GM12891 (cell line): Measurements from ENCODE around the gene AGA.

Experiments used
- DNase-seq: peaks from one replicate; pipeline ENCODE4 v3.0.0; 2011; ENCODE audit warnings: low spot score; ENCODE audit not compliant: insufficient read length
- FAIRE-seq: peaks from 2 replicates; lab custom pipeline; 2011; peaks lifted over from hg19 to GRCh38; lab: Jason Lieb, UNC
- PAX5 ChIP-seq: IDR thresholded peaks from 2 replicates; pipeline ENCODE4 v1.6.1; 2011; ENCODE audit warnings: low read length, moderate library complexity, mild to moderate bottlenecking; ENCODE audit not compliant: insufficient read depth, severe bottlenecking
- POLR2A ChIP-seq: IDR thresholded peaks from 2 replicates; pipeline ENCODE4 v1.6.1; 2011; ENCODE audit warnings: low read depth, low read length, control low read depth
- POLR2AphosphoS5 ChIP-seq: IDR thresholded peaks from 2 replicates; pipeline ENCODE4 v1.6.1; 2011; ENCODE audit warnings: low read depth, low read length, control low read depth
- POU2F2 ChIP-seq: IDR thresholded peaks from 2 replicates; pipeline ENCODE4 v1.6.1; 2011; ENCODE audit warnings: low read depth, mild to moderate bottlenecking, control low read depth, low read length, moderate library complexity
- SPI1 ChIP-seq: IDR thresholded peaks from 2 replicates; pipeline ENCODE4 v1.6.1; 2011; ENCODE audit warnings: low read depth, low read length, control low read depth
- TAF1 ChIP-seq: IDR thresholded peaks from 2 replicates; pipeline ENCODE4 v1.6.1; 2011; ENCODE audit warnings: low read depth, low read length, control low read depth

AGA gene

DNA sequence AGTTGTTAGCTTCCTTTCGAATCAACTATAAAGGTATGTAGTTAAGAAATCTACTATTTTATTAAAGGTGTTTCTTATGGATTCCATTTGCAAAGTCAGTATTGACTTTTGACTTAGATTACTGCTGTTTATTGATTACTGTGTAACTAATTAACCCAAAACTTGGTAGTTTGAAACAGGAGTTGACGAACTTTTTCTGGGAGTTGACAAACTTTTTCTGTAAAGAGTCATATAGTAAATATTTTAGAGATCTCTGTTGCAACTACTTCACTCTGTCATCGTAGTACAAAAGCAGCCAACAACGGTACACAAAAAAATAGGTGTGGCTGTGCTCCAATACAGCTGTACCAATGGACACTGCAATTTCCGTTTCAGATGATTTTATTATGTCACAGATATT lies 30.2 kb downstream of the AGA start:
- FAIRE-seq, result no peak
- DNase-seq, result no peak
- TF ChIP-seq TAF1, result no peak
- TF ChIP-seq POLR2A, result no peak
- TF ChIP-seq PAX5, result no peak
- TF ChIP-seq SPI1, result no peak
- TF ChIP-seq POU2F2, result no peak
- TF ChIP-seq POLR2AphosphoS5, result no peak

DNA sequence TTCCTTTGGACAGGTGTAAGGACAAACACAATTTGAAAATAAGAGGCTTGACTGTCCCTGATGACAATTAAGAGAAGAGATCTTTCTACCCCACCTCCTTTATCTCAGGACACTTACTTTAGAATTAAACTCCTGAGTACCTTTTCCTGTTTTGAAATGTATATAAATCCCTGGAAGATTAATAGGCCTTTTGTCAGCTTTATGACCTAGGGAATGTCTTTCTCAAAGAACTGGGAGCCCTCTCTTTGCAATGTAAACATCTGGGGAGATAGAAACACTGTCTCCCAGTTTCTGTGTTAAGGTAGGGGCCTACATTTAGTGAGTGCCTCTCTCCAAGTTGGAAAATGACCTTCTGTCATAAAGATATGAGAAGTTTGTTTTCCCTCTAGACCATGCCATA lies 31.7 kb downstream of the AGA start:
- DNase-seq, result no peak
- no peak for FAIRE-seq
- TF ChIP-seq TAF1, result no peak
- TF ChIP-seq POU2F2, result no peak
- no peak for TF ChIP-seq PAX5
- no peak for TF ChIP-seq SPI1
- TF ChIP-seq POLR2AphosphoS5, result no peak
- no peak for TF ChIP-seq POLR2A

DNA sequence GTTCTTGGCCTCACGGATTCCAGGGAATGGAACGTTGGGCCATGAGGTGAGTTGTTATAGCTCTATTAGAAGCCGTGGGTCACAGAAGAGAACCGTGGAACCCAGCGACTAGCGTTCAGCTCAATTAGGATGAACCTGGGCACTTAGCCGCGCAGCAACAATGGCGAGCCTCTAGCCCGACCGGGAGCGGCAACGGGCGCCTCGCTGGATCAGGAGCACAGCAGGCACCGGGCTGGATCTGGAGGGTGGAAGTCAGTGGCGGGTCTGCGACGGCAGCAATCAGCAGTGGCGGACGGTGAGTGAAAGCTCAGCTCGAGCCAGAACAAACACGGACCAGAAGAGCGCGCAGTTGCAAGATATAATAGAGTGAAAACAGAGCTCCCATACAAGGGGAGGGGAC lies 34.2 kb downstream of the AGA start:
- DNase-seq (no peak), FAIRE-seq (no peak)
- TF ChIP-seq POLR2AphosphoS5, result no peak
- no peak for TF ChIP-seq TAF1
- TF ChIP-seq POU2F2, result no peak
- no peak for TF ChIP-seq PAX5
- TF ChIP-seq SPI1, result no peak
- no peak for TF ChIP-seq POLR2A

DNA sequence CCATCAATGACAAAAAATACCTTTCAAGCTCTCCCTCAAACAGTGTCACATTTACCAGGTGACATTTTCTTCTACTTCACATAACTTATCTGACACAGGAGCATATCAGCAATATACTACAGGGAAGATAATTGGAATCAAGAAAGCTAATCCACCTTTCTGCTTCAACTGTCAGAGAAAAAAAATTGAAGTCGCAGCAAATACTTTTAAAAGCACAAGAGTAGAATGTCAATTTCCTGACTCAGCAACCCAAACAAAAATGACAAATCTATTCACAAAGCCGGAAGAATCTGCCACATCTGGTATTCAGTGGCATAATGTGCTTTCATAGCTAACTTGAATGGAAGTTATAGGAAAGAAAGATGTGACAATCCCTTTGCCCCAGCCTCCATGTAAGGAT lies 36.7 kb downstream of the AGA start:
- FAIRE-seq (no peak), DNase-seq (no peak)
- TF ChIP-seq POLR2A, result no peak
- TF ChIP-seq TAF1, result no peak

DNA sequence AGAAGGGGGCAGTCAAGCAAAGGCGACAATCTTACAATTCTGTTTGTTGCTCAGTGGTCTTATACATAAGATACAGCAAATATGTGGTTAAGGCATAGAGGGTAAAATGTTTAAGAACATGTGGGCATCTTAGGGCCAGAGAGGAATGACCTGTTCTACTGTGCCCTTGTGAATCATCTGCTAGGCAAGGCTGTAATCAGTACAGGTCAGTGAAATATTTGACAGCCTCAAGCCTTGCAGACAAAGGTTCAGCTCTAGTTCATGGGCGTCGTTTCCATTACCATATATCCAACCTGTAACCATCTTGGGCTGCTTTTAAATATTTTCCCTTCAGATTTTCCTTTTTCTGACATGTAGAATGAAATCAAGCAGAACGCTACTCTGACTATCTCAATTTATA lies 37.3 kb downstream of the AGA start:
- TF ChIP-seq POLR2AphosphoS5 (no peak), TAF1 (no peak), PAX5 (no peak), SPI1 (no peak), POU2F2 (no peak), POLR2A (no peak)
- DNase-seq, result no peak
- no peak for FAIRE-seq

DNA sequence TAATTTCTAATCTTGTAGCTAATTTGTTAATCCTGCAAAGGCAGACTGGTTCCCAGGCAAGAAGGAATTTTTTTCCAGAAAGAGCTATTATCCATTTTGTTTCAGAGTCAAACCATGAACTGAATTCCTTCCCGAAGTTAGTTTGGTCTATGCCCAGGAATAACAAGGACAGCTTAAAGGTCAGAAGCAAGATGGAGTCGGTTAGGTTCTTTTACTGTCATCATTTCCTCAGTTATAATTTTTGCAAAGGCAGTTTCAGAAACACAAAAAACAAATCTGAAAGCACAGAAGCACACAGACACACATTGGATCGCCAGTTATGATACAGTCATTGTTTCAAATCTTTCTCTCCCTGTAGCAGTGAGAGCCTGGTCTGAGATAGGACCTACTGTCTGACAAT lies 37.9 kb downstream of the AGA start:
- FAIRE-seq (no peak), DNase-seq (no peak)
- TF ChIP-seq PAX5 (no peak), POLR2A (no peak), TAF1 (no peak), SPI1 (no peak), POLR2AphosphoS5 (no peak), POU2F2 (no peak)

DNA sequence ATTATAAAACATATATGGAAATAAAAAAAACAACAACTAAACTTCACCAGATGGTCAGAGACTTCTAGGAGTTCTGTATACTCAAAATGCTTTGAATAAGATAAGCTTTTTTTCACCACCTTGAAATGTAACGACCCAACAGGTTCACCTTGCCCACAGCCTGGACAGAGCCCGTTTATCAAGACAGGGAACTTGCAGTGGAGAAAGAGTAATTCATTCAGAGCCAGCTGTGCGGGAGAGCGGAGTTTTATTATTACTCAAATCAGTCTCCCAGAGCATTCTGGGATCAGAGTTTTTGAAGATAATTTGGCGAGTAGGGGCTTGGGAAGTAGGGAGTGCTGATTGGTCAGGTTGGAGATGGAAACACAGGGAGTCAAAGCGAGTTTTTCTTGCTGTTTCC lies 38.5 kb downstream of the AGA start:
- DNase-seq (no peak), FAIRE-seq (no peak)
- TF ChIP-seq POLR2A (no peak), SPI1 (no peak), TAF1 (no peak), POLR2AphosphoS5 (no peak), POU2F2 (no peak), PAX5 (no peak)

DNA sequence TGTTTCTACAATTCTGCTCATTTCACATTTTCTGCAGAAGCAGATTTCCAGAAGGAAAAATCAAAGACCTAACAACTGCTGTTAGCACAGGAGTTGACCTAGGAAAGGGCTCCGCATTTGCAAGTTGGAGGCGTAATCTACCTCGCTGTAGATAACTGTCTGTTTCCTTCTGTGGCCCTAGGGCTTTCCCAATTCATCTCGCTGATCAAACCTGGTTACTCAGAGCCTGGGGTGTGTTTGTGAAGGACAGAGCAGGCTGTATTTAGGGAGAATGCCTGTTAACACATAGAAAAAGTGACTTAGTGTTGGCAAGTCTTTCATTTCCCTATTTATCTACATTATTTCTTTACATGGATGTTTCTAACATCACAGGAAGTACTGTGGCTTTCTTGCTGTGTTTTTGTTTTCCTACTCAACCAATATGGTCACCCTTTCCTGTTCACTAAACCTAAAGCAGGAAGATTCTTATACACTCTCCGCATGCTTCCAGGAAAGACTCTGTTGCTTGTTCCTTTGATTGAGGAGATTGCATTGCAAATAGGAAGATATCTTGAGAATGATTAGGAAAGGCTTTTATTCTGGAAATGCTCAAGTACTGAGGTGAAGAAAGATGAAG lies 40.5 kb downstream of the AGA start:
- no peak for TF ChIP-seq SPI1
- TF ChIP-seq PAX5, result no peak
- no peak for TF ChIP-seq POU2F2
- no peak for TF ChIP-seq POLR2A
- DNase-seq (no peak), FAIRE-seq (no peak)

DNA sequence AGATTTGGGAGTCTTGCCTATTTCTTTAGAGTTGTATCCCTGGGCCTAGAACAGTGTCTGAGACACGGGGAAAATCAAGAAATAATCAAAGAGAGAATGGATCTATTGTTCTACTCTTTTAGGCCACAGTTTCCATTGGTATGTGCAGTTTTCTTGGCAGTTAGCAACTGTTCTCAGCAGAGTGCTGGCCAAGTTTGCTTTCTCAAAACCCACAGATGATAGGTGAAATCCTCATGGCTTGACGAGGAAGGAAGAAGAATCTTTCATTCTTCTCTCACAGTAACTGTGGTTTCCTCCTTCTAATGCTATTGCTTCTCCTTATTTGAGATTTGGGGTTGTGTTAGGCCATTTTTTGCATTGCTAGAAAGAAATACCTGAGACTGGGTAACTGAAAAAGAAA lies 42.2 kb downstream of the AGA start:
- no peak for FAIRE-seq
- no peak for DNase-seq
- TF ChIP-seq PAX5, result no peak
- TF ChIP-seq POU2F2, result no peak
- no peak for TF ChIP-seq POLR2AphosphoS5
- no peak for TF ChIP-seq TAF1
- no peak for TF ChIP-seq POLR2A
- no peak for TF ChIP-seq SPI1

DNA sequence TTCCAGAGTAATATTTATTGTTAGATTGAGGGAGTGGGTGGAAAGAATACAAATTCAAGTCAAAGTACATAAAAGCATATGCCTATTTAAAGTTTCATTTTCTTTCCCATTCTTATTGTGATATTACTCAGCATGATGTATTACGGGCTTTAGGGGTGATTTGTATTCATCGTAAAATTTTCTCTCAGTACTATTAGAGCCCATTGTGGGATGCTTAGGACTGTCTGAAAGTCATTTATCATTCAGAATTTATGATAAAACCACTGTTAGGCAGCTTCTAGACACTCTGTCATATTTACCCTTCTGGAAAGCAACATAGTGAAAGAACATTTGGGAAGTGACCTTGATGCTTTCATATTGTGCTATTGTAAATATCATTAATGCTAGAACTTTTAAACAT lies 45.9 kb downstream of the AGA start:
- DNase-seq (no peak), FAIRE-seq (no peak)
- TF ChIP-seq POLR2AphosphoS5, result no peak
- TF ChIP-seq POU2F2, result no peak
- TF ChIP-seq SPI1, result no peak
- TF ChIP-seq POLR2A, result no peak
- TF ChIP-seq TAF1, result no peak
- TF ChIP-seq PAX5, result no peak
